A549 (cell line): ENCODE data around the gene DYNLT2B. TPM values are rescaled to one million over a fixed set of nuclear protein-coding genes. Genes with fewer than 3 reads are reported as not detected.
A peak's percentile ranks its signal among the peaks of the same experiment; 100 is the strongest.

Experiments used
- ATAC-seq, 2 experiments: fragments of 200-7000 bp in 1 of 2; fragments of >200 bp in 1 of 2; cut with Nextera tagmentation in 1 of 2; cut with Tn5 transposase in 1 of 2; 3 replicates each; pipeline versions ENCODE4 v1.8.0 to v1.9.1; 2018 to 2020; ENCODE audit warnings: mild to moderate bottlenecking in 1 of 2, moderate library complexity in 1 of 2
- CTCF ChIA-PET: fragments of 300-600 bp; sonication (Branson Sonifier 250); formaldehyde crosslinking; extraction: SDS; loops from one replicate; lab custom pipeline; 2021; ENCODE audit warnings: antibody characterized with exemption, inconsistent platforms; lab: Yijun Ruan, JAX
- POLR2A ChIA-PET: fragments of 350-600 bp; formaldehyde crosslinking; extraction: SDS; loops from one replicate; lab custom pipeline; 2021; ENCODE audit warnings: antibody characterized with exemption, inconsistent platforms; lab: Yijun Ruan, JAX
- DNase-seq, 2 experiments: peaks; one replicate each; pipeline versions ENCODE4 v3.0.0 to v3.0.0-alpha.2; 2011 to 2016; ENCODE audit warnings: low read depth in 1 of 2, low spot score in 1 of 2
- FAIRE-seq: peaks from 2 replicates; lab custom pipeline; 2011; peaks lifted over from hg19 to GRCh38; lab: Jason Lieb, UNC
- H3K27ac ChIP-seq, 2 experiments: fragments of >200 bp; sonication (Bioruptor Twin); formaldehyde crosslinking; 3 replicates each; pipeline ENCODE4 v1.5.1; 2016 to 2017
- H3K4me1 ChIP-seq: fragments of >200 bp; sonication (Bioruptor Twin); formaldehyde crosslinking; 3 replicates; pipeline ENCODE4 v1.6.1; 2016
- H3K4me2 ChIP-seq: fragments of >200 bp; sonication (Bioruptor Twin); formaldehyde crosslinking; 3 replicates; pipeline ENCODE4 v1.6.1; 2016
- H3K4me3 ChIP-seq: fragments of >200 bp; sonication (Bioruptor Twin); formaldehyde crosslinking; 3 replicates; pipeline ENCODE4 v1.5.1; 2016
- H3K9me3 ChIP-seq: fragments of >200 bp; sonication (Bioruptor Twin); formaldehyde crosslinking; 3 replicates; pipeline ENCODE4 v1.6.1; 2016
- ATOH8 ChIP-seq: fragments of 250-450 bp; sonication (Bioruptor Pico); IDR thresholded peaks from 2 replicates; pipeline ENCODE4 v1.5.0; 2020; ENCODE audit warnings: low read depth, mild to moderate bottlenecking, moderate library complexity
- CBX2 ChIP-seq: fragments of 200-600 bp; sonication (generic); IDR thresholded peaks from 2 replicates; pipeline ENCODE4 v1.6.1; 2016; ENCODE audit warnings: low read depth, mild to moderate bottlenecking, borderline replicate concordance
- CEBPB ChIP-seq, 2 experiments: fragments of >200 bp in 1 of 2; sonication (Bioruptor Twin) in 1 of 2; formaldehyde crosslinking in 1 of 2; IDR thresholded peaks; 2 replicates each; pipeline ENCODE4 v1.6.1; 2012 to 2016
- CHD2 ChIP-seq: fragments of 150-350 bp; IDR thresholded peaks from 2 replicates; pipeline ENCODE4 v1.6.1; 2014; ENCODE audit warnings: low read length; ENCODE audit not compliant: partially characterized antibody
- CHD4 ChIP-seq: fragments of 200-600 bp; sonication (generic); IDR thresholded peaks from 2 replicates; pipeline ENCODE4 v1.6.1; 2016; ENCODE audit warnings: antibody characterized with exemption, mild to moderate bottlenecking, borderline replicate concordance
- EHMT2 ChIP-seq: fragments of 200-600 bp; sonication (generic); IDR thresholded peaks from 2 replicates; pipeline ENCODE4 v1.6.1; 2016; ENCODE audit warnings: antibody characterized with exemption, low read depth, mild to moderate bottlenecking, moderate library complexity
- ELK1 ChIP-seq: fragments of 150-350 bp; IDR thresholded peaks from 2 replicates; pipeline ENCODE4 v1.6.1; 2014; ENCODE audit warnings: low read depth, mild to moderate bottlenecking, low read length
- EP300 ChIP-seq, 2 experiments: fragments of >200 bp; sonication (Bioruptor Twin); formaldehyde crosslinking; IDR thresholded peaks; 2 replicates in 1 of 2; 3 replicates in 1 of 2; pipeline ENCODE4 v1.6.1; 2016 to 2017
- ESRRA ChIP-seq: fragments of 150-350 bp; IDR thresholded peaks from 2 replicates; pipeline ENCODE4 v1.6.1; 2014; ENCODE audit warnings: mild to moderate bottlenecking, low read length, borderline replicate concordance
- FOSB ChIP-seq: fragments of 250-450 bp; sonication (Bioruptor Pico); IDR thresholded peaks from 2 replicates; pipeline ENCODE4 v1.5.0; 2020; ENCODE audit warnings: mild to moderate bottlenecking, moderate library complexity
- FOSL2 ChIP-seq, 2 experiments: fragments of 450-650 bp in 1 of 2; fragments of >200 bp in 1 of 2; sonication (Bioruptor Twin) in 1 of 2; formaldehyde crosslinking; IDR thresholded peaks; 2 replicates each; pipeline versions ENCODE4 v1.5.0 to v1.6.1; 2016 to 2020; ENCODE audit warnings: mild to moderate bottlenecking in 1 of 2, moderate library complexity in 1 of 2
- HDAC2 ChIP-seq: fragments of 200-600 bp; sonication (generic); IDR thresholded peaks from 2 replicates; pipeline ENCODE4 v1.6.1; 2016
- HOXB13 ChIP-seq: fragments of 250-450 bp; sonication (Bioruptor Pico); IDR thresholded peaks from 2 replicates; pipeline ENCODE4 v1.5.0; 2020; ENCODE audit warnings: low read depth, mild to moderate bottlenecking, moderate library complexity
- HOXB5 ChIP-seq: fragments of 250-450 bp; sonication (Bioruptor Pico); IDR thresholded peaks from 2 replicates; pipeline ENCODE4 v1.5.0; 2020; ENCODE audit warnings: mild to moderate bottlenecking, moderate library complexity
- JUN ChIP-seq, 2 experiments: fragments of >200 bp; sonication (Bioruptor Twin); formaldehyde crosslinking; IDR thresholded peaks; 2 replicates in 1 of 2; 3 replicates in 1 of 2; pipeline ENCODE4 v1.6.1; 2016 to 2017
- JUNB ChIP-seq: fragments of >200 bp; sonication (Bioruptor Twin); formaldehyde crosslinking; IDR thresholded peaks from 2 replicates; pipeline ENCODE4 v1.6.1; 2016
- KDM1A ChIP-seq: fragments of 200-600 bp; sonication (generic); IDR thresholded peaks from 2 replicates; pipeline ENCODE4 v1.6.1; 2016; ENCODE audit warnings: low read depth, mild to moderate bottlenecking
- MAFK ChIP-seq: fragments of 450-650 bp; IDR thresholded peaks from 2 replicates; pipeline ENCODE4 v1.6.1; 2014; ENCODE audit not compliant: partially characterized antibody
- MAX ChIP-seq: IDR thresholded peaks from 2 replicates; pipeline ENCODE4 v1.6.1; 2012
- NFE2L2 ChIP-seq: fragments of 150-350 bp; conservative IDR thresholded peaks from 2 replicates; pipeline ENCODE4 v1.6.1; 2014; ENCODE audit warnings: low read length
- NPAS2 ChIP-seq: fragments of 250-450 bp; sonication (Bioruptor Pico); IDR thresholded peaks from 2 replicates; pipeline ENCODE4 v1.8.0; 2022; ENCODE audit warnings: mild to moderate bottlenecking, moderate library complexity, borderline replicate concordance
- NR3C1 ChIP-seq: fragments of >200 bp; sonication (Bioruptor Twin); formaldehyde crosslinking; IDR thresholded peaks from 3 replicates; pipeline ENCODE4 v1.6.1; 2017
- POLR2A ChIP-seq: IDR thresholded peaks from 2 replicates; pipeline ENCODE4 v1.6.1; 2012; ENCODE audit warnings: mild to moderate bottlenecking, low read length
- POLR2AphosphoS2 ChIP-seq: conservative IDR thresholded peaks from 2 replicates; pipeline ENCODE4 v1.6.1; 2012; ENCODE audit warnings: low read length, improper control_type of control experiment, inconsistent platforms
- RFX5 ChIP-seq: fragments of 450-650 bp; IDR thresholded peaks from 2 replicates; pipeline ENCODE4 v1.7.1; 2014; ENCODE audit warnings: antibody characterized with exemption, mild to moderate bottlenecking, moderate library complexity
- SMC3 ChIP-seq: fragments of >200 bp; sonication (Bioruptor Twin); formaldehyde crosslinking; IDR thresholded peaks from 3 replicates; pipeline ENCODE4 v1.6.1; 2018; ENCODE audit warnings: inconsistent platforms
- SREBF2 ChIP-seq: fragments of 450-650 bp; IDR thresholded peaks from 2 replicates; pipeline ENCODE4 v1.6.1; 2014; ENCODE audit warnings: mild to moderate bottlenecking, moderate library complexity
- ZC3H11A ChIP-seq: fragments of 450-650 bp; IDR thresholded peaks from 2 replicates; pipeline ENCODE4 v1.6.1; 2014; ENCODE audit warnings: antibody characterized with exemption, mild to moderate bottlenecking
- ZFP36 ChIP-seq: fragments of 450-650 bp; IDR thresholded peaks from 2 replicates; pipeline ENCODE4 v1.6.1; 2014; ENCODE audit warnings: borderline replicate concordance; ENCODE audit not compliant: partially characterized antibody
- WGBS: methylation state at CpG from one replicate; pipeline ENCODE4 v1.1.6; 2017; ENCODE audit errors: missing lambda C conversion rate; 5-methylcytosine and 5-hydroxymethylcytosine counted together
- polyA plus RNA-seq, 4 experiments: library from polyadenylated mRNA; depleted of rRNA in 3 of 4; stranded (reverse); fragments of >200 nt; fragmentation: RNase III in 1 of 4; extraction: RNeasy Plus Mini Kit Qiagen cat#74134 plus additional on column Dnase treatment in 1 of 4; gene quantifications; 2 replicates in 3 of 4; 3 replicates in 1 of 4; pipeline ENCODE4 v1.2.3, GENCODE V29; 2011 to 2017

The DYNLT2B gene
- polyA plus RNA-seq, 2 of the 4 experiments (the other 2 are of a cell fraction): 34.7 to 34.9 TPM

- ChIA-PET POLR2A (interaction anchor here (0.5 to 1.4 kb wide), 5 partner anchors 10 to 31 kb away, joined by 3 read pairs; partner anchors contain the start of gene DYNLT2B), CTCF (no interaction called here)
- Histone ChIP-seq H3K4me2 (peak overlapping the region; percentile 91), H3K9me3 (no peaks in the 10 kb centered on the region), H3K4me3 (peak overlapping the region; percentile 89), H3K27ac (peak overlapping the region; percentile 92 to 95), H3K4me1 (peaks cover 13% of the 10 kb centered on the region)
- TF ChIP-seq HOXB5 (CRISPR knock-in tag): no peak
- TF ChIP-seq POLR2A: no peak
- TF ChIP-seq NPAS2 (CRISPR knock-in tag): no peak
- no peak for TF ChIP-seq EP300 (IDR thresholded peaks at IDR 0.05)
- no peak for TF ChIP-seq MAFK
- no peak for TF ChIP-seq HDAC2
- no peak for TF ChIP-seq JUNB
- TF ChIP-seq CEBPB (IDR thresholded peaks at IDR 0.05): no peak
- TF ChIP-seq ZC3H11A: no peak
- no peak for TF ChIP-seq ESRRA
- TF ChIP-seq POLR2AphosphoS2: no peak
- no peak for TF ChIP-seq RFX5
- TF ChIP-seq SMC3: no peak
- TF ChIP-seq ELK1: no peak
- no peak for TF ChIP-seq KDM1A
- TF ChIP-seq ATOH8 (CRISPR knock-in tag): no peak
- no peak for TF ChIP-seq MAX
- no peak for TF ChIP-seq CHD4
- TF ChIP-seq FOSL2 (IDR thresholded peaks at IDR 0.05): no peak
- no peak for TF ChIP-seq FOSL2 (CRISPR knock-in tag; IDR thresholded peaks at IDR 0.05)
- no peak for TF ChIP-seq ZFP36
- FAIRE-seq (no peak), ATAC-seq (peak; percentile 48 to 54; a peak in 5 of 6 replicates), DNase-seq (peak; percentile 7 to 10)
- 3% methylated on average over 21 of the region's 22 CpGs for WGBS
Observed at GRCh38 chr3:196287090-196287439, 31.0 kb downstream of the DYNLT2B start.

- DNase-seq (no peak), ATAC-seq (no peak), FAIRE-seq (no peak)
- Histone ChIP-seq H3K9me3 (no peaks in the 10 kb centered on the region), H3K4me3 (no peak overlapping the region), H3K4me1 (peaks cover 31% of the 10 kb centered on the region), H3K27ac (no peak overlapping the region), H3K4me2 (0 out of 3 replicates have a peak overlapping the region, but pooled peaks have one; percentile 6)
- CTCF ChIA-PET: no interaction called here
- POLR2A ChIA-PET: no interaction called here
- TF ChIP-seq EHMT2 (no peak), CBX2 (no peak), FOSB (CRISPR knock-in tag) (no peak), CHD4 (no peak), ELK1 (no peak), ESRRA (no peak)
- 79% methylated on average over 3 of the region's 3 CpGs for WGBS
Observed at GRCh38 chr3:196284396-196284795, 33.6 kb downstream of the DYNLT2B start.

- 88% methylated on average over 4 of the region's 4 CpGs for WGBS
- TF ChIP-seq NR3C1 (no peak), MAFK (no peak), CHD2 (no peak), JUN (IDR thresholded peaks at IDR 0.05) (no peak), CEBPB (IDR thresholded peaks at IDR 0.05) (no peak), CHD4 (no peak), SREBF2 (no peak), MAX (no peak), HOXB13 (CRISPR knock-in tag) (no peak), NFE2L2 (no peak), RFX5 (no peak)
- TF ChIP-seq, all 56 proteins: peak for 0
- DNase-seq (no peak), ATAC-seq (no peak), FAIRE-seq (no peak)
- Histone ChIP-seq H3K4me1 (peaks cover 41% of the 10 kb centered on the region), H3K4me3 (no peak overlapping the region), H3K27ac (no peak overlapping the region), H3K4me2 (no peak overlapping the region), H3K9me3 (no peaks in the 10 kb centered on the region)
- POLR2A ChIA-PET: no interaction called here
- CTCF ChIA-PET: interaction anchor here (1.0 to 2.0 kb wide), 3 partner anchors 9 to 29 kb away, joined by 3 to 8 read pairs (median 3); no protein-coding TSS in a partner anchor
Observed at GRCh38 chr3:196281962-196282361, 36.1 kb downstream of the DYNLT2B start.
